Measurements from ENCODE around the gene RIMS4.

DNA sequence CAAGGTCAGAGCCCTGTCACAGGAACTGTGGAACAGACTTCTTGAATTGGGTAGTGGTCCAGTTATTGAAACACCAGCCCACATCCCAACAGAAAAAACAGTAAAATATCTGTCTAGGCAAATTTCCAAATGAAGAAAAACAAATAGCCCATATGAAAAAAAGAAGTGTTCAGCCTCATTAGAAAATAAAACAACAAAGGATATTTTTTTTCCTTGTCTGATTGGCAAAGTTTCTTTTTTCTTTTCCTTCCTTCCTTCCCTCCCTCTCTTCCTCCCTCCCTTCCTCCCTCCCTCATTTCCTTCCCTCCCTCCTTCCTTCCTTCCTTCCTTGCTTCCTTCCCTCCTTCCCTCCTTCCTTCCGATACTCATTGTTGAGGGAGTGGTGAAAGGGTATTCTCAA, 20.6 kb upstream of the RIMS4 start:
- TF ChIP-seq, protein P1, sequence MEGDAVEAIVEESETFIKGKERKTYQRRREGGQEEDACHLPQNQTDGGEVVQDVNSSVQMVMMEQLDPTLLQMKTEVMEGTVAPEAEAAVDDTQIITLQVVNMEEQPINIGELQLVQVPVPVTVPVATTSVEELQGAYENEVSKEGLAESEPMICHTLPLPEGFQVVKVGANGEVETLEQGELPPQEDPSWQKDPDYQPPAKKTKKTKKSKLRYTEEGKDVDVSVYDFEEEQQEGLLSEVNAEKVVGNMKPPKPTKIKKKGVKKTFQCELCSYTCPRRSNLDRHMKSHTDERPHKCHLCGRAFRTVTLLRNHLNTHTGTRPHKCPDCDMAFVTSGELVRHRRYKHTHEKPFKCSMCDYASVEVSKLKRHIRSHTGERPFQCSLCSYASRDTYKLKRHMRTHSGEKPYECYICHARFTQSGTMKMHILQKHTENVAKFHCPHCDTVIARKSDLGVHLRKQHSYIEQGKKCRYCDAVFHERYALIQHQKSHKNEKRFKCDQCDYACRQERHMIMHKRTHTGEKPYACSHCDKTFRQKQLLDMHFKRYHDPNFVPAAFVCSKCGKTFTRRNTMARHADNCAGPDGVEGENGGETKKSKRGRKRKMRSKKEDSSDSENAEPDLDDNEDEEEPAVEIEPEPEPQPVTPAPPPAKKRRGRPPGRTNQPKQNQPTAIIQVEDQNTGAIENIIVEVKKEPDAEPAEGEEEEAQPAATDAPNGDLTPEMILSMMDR (IDR thresholded peaks at IDR 0.05), result no peak
- TF ChIP-seq POLR2A (IDR thresholded peaks at IDR 0.05) (no peak), POLR2AphosphoS5 (IDR thresholded peaks at IDR 0.05) (no peak)

Data from prostate gland (tissue), 2 donors.